Testis (tissue), 2 donors: ENCODE data around the gene GPR78.

ENCODE experiments used
- POLR2A ChIP-seq: fragments of 450-650 bp; IDR thresholded peaks from one replicate; pipeline ENCODE4 v1.6.1; 2017; ENCODE audit warnings: antibody characterized with exemption, mild to moderate bottlenecking, moderate library complexity
- TF ChIP-seq, protein P1 (sequence below), 3 experiments: fragments of 450-650 bp in 2 of 3; fragments of 200-600 bp in 1 of 3; sonication (generic) in 1 of 3; IDR thresholded peaks; one replicate each; pipeline ENCODE4 v1.5.1; 2016 to 2019; ENCODE audit warnings: antibody characterized with exemption in 3 of 3, mild to moderate bottlenecking in 2 of 3, moderate library complexity in 1 of 3

DNA sequence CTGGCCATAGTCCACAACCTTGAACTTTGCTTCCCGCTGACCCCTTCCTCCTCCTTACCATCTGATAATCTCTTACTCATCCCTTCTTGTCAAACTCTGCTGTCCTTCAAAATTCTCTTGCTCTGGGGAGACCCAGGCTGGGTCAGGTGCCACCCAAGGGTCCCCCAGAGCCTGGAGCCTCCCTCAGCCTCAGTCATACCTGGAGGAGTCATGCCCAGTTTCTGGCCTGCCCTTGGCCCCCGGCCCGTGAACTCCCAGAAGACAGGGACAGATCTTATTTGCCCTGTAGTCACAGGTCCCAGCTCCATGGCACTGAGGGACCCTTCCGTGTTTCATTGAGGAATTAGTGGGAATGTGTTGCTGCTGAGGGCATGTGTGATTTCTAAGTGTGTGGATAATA is 4.7 kb upstream of the GPR78 start:
- TF ChIP-seq, protein P1, sequence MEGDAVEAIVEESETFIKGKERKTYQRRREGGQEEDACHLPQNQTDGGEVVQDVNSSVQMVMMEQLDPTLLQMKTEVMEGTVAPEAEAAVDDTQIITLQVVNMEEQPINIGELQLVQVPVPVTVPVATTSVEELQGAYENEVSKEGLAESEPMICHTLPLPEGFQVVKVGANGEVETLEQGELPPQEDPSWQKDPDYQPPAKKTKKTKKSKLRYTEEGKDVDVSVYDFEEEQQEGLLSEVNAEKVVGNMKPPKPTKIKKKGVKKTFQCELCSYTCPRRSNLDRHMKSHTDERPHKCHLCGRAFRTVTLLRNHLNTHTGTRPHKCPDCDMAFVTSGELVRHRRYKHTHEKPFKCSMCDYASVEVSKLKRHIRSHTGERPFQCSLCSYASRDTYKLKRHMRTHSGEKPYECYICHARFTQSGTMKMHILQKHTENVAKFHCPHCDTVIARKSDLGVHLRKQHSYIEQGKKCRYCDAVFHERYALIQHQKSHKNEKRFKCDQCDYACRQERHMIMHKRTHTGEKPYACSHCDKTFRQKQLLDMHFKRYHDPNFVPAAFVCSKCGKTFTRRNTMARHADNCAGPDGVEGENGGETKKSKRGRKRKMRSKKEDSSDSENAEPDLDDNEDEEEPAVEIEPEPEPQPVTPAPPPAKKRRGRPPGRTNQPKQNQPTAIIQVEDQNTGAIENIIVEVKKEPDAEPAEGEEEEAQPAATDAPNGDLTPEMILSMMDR (IDR thresholded peaks at IDR 0.05), result no peak
- TF ChIP-seq POLR2A, result no peak
